Chondrocyte (in vitro differentiated cells): Measurements from ENCODE around the gene S100PBP. TPM values are rescaled to one million over a fixed set of nuclear protein-coding genes. Genes with fewer than 3 reads are reported as not detected.

ENCODE experiments used
- DNase-seq: peaks from one replicate; pipeline ENCODE4 v3.0.0; 2021; ENCODE audit warnings: mixed read lengths, low spot score
- H3K27ac Mint-ChIP-seq: one replicate; pipeline ENCODE4 v1.8.0; 2021; ENCODE audit warnings: mild to moderate bottlenecking, moderate library complexity, mixed read lengths; ENCODE audit not compliant: unreplicated experiment
- H3K27me3 Mint-ChIP-seq: 2 replicates; pipeline ENCODE4 v1.8.0; 2021; ENCODE audit warnings: low read depth, mixed read lengths
- H3K36me3 Mint-ChIP-seq: 2 replicates; pipeline ENCODE4 v1.8.0; 2021; ENCODE audit warnings: low read depth, mixed read lengths
- H3K4me1 Mint-ChIP-seq: 2 replicates; pipeline ENCODE4 v1.8.0; 2021; ENCODE audit warnings: low read depth, mild to moderate bottlenecking, mixed read lengths
- H3K4me3 Mint-ChIP-seq: one replicate; pipeline ENCODE4 v1.8.0; 2021; ENCODE audit warnings: mild to moderate bottlenecking, moderate library complexity, mixed read lengths; ENCODE audit not compliant: unreplicated experiment
- H3K9me3 Mint-ChIP-seq: 2 replicates; pipeline ENCODE4 v1.8.0; 2021; ENCODE audit warnings: low read depth, mixed read lengths
- CTCF ChIP-seq: fragments of 200-600 bp; sonication (generic); IDR thresholded peaks from 2 replicates; pipeline ENCODE4 v1.5.0; 2021; ENCODE audit warnings: antibody characterized with exemption, mild to moderate bottlenecking, moderate library complexity
- total RNA-seq: library from RNA; stranded (reverse); gene quantifications from 3 replicates; pipeline ENCODE4 v1.2.1, GENCODE V29; 2021

The S100PBP gene
- total RNA-seq, 1 donor from 2014 or later = 40.5 TPM

- DNase-seq = no peak
- Mint-ChIP-seq H3K9me3 (no peaks in the 10 kb centered on the region), H3K4me1 (peaks cover 44% of the 10 kb centered on the region), H3K4me3 (no peak overlapping the region), H3K27ac (no peak overlapping the region), H3K27me3 (no peaks in the 10 kb centered on the region), H3K36me3 (peaks cover 15% of the 10 kb centered on the region)
- no peak for TF ChIP-seq CTCF
Observed at GRCh38 chr1:32773764-32774463, 43.5 kb upstream of the S100PBP start.

GRCh38 chr1:32774464-32774808 lies 43.0 kb upstream of the S100PBP start:
- Mint-ChIP-seq H3K27me3 (no peaks in the 10 kb centered on the region), H3K27ac (peak overlapping the region; percentile 59), H3K36me3 (peaks cover 19% of the 10 kb centered on the region), H3K4me3 (no peak overlapping the region), H3K4me1 (peaks cover 39% of the 10 kb centered on the region), H3K9me3 (no peaks in the 10 kb centered on the region)
- TF ChIP-seq CTCF = no peak
- DNase-seq = no peak

- Mint-ChIP-seq H3K27ac (peak overlapping the region; percentile 81), H3K36me3 (peaks cover 25% of the 10 kb centered on the region), H3K4me1 (peaks cover 36% of the 10 kb centered on the region), H3K27me3 (no peaks in the 10 kb centered on the region), H3K4me3 (no peak overlapping the region), H3K9me3 (no peaks in the 10 kb centered on the region)
- no peak for DNase-seq
- peak; percentile 12 for TF ChIP-seq CTCF
Observed at GRCh38 chr1:32774950-32775634, 42.4 kb upstream of the S100PBP start.

- peaks cover 36% of the 10 kb centered on the region for H3K4me1 Mint-ChIP-seq
- no peak for DNase-seq
- no peak for TF ChIP-seq CTCF
- no peaks in the 10 kb centered on the region for H3K27me3 Mint-ChIP-seq
- peak overlapping the region; percentile 81 for H3K27ac Mint-ChIP-seq
- no peaks in the 10 kb centered on the region for H3K9me3 Mint-ChIP-seq
- peaks cover 31% of the 10 kb centered on the region for H3K36me3 Mint-ChIP-seq
- H3K4me3 Mint-ChIP-seq = no peak overlapping the region
Observed at GRCh38 chr1:32775640-32776337, 41.7 kb upstream of the S100PBP start.

- no peak for TF ChIP-seq CTCF
- peaks cover 40% of the 10 kb centered on the region for H3K36me3 Mint-ChIP-seq
- H3K4me3 Mint-ChIP-seq = no peak overlapping the region
- no peak for DNase-seq
- H3K27ac Mint-ChIP-seq = no peak overlapping the region
- H3K27me3 Mint-ChIP-seq = no peaks in the 10 kb centered on the region
- no peaks in the 10 kb centered on the region for H3K9me3 Mint-ChIP-seq
- peaks cover 29% of the 10 kb centered on the region for H3K4me1 Mint-ChIP-seq
Observed at GRCh38 chr1:32779242-32779641, 38.2 kb upstream of the S100PBP start.
